Measurements from ENCODE around the gene UVRAG. TPM values are rescaled to one million over a fixed set of nuclear protein-coding genes. Genes with fewer than 3 reads are reported as not detected.

Gene UVRAG
- total RNA-seq, 1 donor from 2014 or later: 8.8 TPM

DNA sequence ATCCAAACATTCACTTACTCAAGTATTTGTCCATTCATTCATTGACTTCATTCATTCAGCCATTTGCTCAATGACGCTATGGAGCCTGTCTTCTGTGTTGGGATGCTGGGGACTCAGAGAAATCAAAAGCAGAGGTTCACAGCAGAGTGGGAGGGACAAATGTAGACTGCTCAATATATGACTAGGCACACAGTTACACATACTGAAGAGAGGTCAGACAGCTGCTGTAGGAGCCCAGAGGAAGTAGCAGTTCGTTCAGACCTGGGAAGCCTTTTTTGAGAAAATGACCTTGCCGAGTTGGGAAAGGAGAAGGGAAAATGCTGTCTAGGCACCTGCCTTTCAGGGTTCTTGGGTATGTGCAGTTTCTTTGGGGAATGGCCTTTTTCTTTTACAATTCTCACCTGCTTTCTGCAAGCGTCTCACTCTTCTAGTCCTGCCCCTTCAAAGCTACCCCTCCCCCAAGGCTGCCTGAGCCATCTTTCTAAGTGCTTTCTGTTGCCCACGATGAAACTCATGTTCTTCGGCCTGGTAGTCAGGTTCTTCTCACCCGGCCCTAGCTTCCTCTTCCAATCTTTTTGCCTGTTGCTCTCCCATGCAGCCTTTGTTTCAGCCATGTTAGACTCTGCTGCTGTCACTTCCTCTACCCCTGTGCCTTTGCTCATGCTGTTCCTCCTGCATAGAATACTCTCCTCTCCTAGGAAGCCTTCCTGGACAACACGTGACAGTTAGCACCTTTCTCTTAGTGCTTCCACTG lies 4.2 kb upstream of the UVRAG start:
- no peak for ATAC-seq

DNA sequence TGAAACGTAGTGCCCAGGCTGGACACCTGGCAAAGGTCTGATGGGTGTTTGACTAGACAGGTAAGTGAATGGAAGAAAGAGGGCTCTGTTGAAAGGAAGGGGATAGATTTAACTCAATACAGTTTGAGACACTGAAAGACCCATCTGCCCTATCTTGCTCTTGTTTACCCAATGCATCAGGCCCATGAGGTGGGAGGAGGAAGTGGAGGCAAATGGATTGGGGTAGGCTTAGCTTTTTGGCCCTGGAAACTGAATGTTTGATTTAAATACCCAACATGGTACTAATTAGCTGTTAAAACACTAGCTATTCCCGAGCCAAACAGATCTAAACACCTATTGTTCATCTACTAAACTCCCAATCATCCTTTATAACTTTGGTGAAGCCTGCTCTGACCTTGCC lies 3.5 kb upstream of the UVRAG start:
- ATAC-seq: no peak

DNA sequence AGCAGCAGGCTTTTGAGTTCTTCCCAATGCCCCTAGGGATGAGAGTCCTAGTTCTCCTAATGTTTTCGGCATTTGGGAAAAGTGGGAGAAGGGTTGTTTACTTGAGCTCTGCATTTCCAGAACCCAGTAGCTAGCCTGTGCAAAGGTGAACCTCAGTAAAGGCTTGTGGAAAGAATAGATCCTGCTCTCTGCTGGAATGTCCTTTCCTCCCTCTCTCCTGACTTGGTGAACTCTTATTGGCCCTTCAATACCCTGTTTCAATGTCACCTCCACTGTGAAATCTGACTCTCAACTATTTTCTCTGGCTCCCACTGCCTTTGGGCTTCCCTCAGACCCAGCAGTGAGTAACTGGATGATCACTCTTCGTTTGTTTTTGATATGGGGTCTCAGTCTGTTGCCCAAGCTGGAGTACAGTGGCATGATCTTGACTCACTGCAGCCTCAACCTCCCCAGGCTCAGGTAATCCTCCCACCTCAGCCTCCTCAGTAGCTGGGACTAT lies 2.4 kb upstream of the UVRAG start:
- ATAC-seq: no peak

DNA sequence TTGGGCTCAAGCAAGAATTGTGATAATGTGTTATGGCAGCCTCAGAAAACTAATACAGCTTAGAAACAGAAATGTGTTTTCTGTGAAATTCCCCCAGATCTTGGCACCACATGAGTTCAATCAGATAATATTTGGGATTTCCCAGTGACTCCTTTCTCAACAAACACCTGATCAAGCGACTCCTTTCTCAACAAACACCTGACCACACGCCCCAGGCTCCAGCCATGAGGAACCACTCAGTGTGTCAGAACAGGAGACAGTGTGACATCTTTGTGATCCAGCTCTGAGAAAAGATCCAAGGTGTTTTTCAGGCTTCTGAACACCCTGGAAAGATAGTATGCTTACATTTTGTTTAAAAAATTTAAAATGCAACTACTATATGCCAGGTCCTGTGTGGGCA lies 1.9 kb upstream of the UVRAG start:
- no peak for ATAC-seq

DNA sequence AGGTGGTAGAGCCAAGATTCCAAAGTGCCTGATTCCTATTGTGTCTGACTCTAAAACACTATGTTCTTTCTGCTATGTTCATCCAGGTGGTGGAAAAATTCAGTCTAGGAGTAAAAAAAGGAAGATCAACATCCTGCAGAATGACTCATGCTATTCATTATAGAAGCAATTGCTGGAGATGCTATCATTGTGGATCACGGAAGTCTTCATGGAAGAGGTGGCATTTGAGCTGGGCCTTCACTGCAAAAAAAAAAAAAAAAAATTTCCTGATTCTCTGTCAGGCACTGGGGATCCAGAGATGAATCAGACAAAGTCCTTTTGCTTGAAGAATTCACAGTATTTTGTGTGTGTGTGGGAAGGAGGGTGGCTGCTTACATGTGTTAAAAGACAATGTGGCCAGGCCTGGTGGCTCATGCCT lies 1.4 kb upstream of the UVRAG start:
- ATAC-seq: no peak

DNA sequence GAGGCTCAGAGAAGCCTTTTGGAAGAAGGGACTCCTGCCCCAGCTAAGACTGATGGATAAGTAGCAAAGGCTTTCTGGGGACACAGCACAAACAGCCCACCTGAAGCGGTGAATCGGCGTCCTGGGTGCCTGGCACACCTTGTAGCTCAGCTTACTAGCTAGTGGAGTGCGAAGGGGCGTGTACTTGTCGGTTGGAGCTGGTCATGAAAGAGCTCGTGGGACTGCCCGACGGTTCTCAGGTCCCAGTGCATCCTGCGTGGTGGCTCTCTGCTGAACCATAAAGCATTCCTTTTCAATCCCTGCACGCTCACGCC lies 690 bp upstream of the UVRAG start:
- peak; percentile 55 for ATAC-seq

DNA sequence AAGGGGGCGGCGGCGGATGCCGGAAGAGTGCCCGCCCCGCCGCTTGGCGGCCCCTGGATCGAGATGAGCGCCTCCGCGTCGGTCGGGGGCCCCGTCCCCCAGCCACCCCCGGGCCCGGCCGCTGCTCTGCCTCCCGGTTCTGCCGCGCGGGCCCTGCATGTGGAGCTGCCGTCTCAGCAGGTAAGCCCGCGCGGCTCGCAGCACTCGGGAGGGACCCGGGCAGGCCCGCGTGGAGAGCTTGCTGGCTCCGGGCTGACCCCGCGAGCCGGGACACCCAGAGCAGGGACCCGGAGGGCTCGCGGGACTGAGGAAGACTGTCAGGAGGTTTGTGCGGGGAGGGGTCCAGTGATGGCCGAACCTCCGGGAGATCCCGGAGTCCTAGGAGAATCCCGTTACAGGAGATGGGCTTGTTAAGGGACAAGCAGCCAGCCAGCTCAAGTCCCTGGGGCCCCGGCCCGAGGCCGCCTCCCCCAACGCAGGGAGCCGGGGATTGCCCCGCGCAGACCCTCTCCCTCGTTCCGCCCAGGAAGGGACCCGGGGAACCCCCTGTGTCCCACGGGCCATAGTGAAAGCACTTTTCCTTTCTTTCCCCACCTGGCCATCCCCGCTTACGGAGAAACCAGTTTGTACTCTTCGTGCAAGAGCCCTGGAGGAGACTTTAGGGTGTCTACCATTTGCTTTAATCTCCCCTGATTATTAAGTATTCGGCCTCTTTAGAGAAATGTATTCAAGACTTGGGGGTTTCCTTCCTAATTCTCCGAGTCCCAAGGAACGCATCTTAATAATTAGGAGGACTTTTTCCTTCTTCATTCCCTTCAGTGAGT lies 547 bp downstream of the UVRAG start:
- ATAC-seq: peak; percentile 31

DNA sequence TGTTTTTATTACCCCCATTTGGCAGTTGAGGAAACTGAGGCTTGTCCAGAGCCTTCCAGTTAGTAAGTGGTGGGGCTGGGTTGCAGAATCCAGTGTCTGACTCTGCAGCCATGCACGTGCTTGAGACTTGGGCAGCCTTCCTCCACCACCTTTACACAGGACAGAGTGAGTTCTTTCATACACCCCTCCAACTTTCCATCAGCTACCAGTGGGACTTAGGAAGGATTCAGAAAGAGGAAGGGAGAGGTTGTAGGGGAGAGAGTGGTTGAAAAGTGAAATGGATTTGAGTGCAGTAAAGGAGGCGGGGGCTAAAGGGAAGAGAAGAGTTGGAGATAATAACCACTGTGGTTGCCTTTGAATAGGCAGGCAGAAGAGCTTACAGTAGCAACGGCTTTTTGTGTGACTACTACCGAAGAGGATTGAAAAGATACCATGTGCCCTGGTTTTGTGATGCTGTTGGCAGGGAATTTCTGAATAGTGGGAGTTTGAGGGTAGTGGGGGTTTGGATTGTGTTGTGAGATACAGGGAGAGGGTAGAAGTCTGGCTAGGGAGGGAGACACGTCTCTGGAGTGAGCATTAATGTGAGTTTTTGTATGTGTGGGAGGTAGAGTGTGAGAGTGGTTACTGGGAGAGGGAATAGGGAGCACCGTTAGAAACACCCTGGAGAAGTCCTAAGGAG lies 1.7 kb downstream of the UVRAG start:
- no peak for ATAC-seq

DNA sequence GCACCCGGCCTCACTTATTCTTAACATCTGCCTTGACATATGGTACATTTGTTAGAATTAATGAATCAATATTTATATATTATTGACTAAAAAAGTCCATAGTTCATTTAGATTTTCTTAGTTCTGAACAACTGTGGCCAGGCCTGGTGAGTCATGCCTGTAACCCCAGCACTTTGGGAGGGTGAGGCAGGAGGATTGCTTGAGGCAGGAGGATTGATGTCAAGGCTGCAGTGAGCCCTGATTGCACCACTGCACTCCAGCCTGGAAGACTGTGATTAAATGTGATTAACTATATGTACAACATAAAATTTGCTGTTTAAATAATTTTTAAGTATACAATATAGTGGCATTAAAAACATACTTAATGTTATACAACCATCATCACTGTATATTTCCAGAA lies 5.6 kb downstream of the UVRAG start:
- peak; percentile 47 for ATAC-seq

DNA sequence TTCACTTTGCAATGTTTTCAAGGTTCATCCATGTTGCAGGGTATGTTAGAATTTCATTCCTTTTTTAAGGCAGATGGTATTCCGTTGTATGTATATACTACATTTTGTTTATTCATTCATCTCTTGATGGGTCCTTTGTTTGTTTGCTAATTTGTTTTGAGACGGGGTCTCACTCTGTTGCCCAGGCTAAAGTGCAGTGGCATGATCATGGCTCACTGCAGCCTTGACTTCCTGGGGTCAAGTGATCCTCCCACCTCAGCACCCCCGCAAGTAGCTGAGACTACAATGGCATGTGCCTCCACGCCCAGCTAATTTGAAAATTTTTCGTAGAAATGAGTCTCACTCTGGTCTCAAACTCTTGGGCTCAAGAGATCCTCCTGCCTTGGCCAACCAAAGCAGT lies 6.2 kb downstream of the UVRAG start:
- no peak for ATAC-seq

DNA sequence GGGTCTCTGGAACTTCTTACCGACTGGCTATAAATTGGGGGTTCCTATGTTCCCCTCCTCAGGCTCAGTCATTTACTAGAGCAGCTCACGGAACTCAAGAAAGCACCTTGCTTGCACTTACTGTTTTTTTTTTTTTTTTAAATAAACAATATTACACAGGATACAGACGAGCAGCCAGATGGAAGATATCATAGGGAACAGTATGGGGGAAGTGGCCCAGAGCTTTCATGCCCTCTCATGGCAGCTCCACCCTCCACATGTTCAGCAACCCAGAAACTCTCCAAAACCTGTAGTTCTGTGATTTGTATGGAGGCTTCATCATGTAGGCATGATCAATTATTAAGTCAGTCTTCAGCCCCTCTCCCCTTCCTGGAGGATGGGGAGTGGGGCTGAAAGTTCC lies 7.5 kb downstream of the UVRAG start:
- no peak for ATAC-seq

DNA sequence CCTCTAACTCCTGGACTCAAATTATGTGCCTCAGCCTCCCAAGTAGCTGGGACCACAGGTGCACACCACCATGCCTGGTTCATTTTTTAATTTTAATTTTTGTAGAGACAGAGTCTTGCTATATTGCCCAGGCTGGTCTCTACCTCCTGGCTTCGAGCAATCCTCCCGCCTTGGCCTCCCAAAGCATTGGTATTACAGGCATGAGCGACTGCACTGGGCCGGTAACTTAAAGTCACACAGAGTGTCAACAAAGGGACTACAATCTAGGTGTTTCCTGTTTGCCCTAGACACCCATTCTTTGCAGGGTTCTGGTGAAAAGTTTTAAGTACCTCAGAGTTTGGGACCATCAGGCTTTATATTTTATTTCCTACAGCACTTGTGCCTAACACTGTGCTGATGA lies 8.4 kb downstream of the UVRAG start:
- no peak for ATAC-seq

DNA sequence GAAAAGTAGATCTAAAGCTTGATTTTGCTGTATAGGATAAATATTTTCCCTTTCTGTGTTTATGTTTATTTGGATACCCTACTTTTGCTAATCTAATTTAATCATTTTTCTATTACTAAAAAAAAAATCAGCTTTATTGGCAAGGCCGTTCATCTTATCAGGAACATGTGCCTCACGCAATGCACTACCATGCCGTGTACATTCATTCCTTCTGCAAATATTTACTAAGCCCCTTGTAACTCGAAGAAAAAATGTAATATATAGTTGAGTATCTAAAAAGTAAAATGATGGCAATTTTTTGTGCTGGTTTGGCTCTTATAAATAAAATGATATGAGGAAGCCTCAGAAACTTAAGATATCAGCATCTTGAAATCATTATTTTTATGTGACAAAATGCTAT lies 8.9 kb downstream of the UVRAG start:
- ATAC-seq: no peak

DNA sequence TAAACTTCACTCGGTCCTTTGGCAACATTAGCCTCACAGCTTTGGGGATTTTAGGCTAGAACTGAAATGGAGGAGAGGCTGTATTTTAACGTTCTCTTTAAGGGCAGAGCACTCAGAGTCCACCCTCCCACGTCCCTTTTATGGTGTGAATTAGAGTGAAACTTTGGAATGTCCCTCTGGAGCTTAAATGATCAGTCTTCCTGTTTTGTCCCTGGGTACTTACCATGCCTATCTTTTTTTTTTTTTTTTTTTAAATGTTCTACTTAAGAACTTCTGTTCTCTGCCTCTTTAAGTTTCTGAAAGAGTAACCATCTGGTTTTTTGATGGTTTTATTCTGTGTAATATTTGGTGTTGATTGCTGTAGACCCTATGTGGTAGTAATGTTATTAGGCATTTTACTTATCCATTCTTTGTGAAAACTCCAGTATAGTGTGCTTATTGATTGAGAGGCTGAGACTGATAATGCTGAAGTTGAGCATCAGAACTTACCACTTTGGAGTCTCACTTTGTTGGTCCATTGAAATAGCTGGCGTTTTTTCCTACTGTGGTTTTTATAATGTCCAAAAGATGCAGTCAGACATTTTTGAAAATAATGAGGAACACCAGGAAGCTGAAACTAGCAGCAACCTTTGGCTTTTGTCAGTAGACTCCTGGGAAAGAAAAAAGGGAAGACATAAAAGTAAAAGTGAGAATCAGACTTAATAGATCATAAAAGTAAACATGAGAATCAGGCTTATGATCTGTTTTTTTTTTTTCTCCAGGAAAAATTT lies 11.6 kb downstream of the UVRAG start:
- peak; percentile 33 for ATAC-seq

DNA sequence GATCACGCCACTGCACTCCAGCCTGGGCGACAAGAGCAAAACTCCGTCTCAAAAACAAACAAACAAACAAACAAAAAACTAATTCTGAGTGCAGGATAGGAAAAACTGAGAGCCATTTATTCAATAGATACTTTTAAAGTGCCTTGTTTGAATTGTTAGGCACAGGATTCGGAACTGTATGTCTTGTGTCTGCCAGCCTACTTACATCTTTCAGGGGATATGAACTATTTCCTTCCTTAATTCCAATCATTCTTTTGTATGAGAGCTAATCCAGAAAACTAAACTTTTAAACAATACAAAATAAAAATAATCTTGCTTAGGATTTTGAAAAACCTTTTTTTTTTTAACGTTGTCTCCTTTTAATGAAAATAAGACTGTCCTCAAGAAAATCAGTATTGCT lies 12.6 kb downstream of the UVRAG start:
- no peak for ATAC-seq

DNA sequence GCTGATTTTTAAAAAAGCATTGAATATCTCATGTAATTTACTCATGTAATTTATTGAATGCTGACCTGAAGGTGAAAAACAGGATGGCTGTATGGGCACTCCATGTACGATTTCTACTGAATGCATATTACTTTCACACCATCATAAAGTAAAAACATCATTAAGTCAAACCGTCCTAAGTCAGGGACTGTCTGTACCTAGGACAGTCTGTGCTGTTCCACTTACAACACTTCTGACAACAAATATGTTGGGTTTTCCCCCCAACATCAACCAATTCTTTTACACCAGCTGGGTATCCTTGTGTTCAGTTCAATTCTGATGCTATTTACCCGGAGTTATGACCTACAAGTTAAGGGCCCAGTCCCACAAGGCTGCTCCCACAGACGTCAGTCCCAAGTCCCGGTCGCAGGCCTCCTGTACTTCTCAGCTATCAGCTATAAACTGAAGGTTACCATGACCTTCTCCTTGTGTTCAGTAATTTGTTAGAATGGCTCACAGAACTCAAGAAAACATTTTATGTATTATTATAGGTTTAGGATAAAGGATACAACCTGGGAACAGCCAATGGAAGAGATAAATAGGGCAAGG lies 17.0 kb downstream of the UVRAG start:
- no peak for ATAC-seq

DNA sequence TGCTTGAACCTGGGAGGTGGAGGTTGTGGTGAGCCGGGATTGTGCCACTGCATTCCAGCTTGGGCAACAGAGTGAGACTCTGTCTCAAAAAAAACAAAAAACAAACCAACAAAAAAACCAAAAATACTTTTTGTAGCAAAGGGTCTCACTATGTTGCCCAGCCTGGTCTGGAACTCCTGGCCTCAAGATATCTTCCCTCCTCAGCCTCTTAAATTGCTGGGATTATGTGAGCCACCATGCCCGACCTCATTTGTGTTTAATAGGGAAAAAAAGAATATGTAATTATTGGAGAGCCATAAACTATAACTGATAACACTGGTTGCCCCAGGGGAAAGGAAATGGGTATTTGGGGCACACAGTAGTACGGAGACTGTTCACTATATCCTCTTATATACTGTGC lies 19.7 kb downstream of the UVRAG start:
- ATAC-seq: no peak

DNA sequence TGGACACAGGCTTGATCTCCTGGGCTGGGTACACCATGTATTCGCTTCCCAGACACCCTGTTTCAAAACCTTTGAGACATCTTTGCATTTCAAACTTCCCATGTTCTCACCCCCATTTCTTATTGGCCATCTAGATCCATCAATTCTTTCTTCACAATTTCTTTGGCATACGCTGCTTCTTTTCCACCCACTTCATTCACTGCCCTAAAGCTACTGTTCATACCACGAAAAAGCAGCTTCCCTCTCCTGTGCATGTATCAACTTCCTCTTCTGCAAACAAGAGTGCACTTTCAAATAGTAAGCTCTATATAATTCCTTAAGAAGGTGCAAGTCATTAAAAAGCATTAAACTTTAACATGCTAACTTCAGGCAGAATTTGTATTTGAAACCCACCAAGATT lies 21.4 kb downstream of the UVRAG start:
- no peak for ATAC-seq

DNA sequence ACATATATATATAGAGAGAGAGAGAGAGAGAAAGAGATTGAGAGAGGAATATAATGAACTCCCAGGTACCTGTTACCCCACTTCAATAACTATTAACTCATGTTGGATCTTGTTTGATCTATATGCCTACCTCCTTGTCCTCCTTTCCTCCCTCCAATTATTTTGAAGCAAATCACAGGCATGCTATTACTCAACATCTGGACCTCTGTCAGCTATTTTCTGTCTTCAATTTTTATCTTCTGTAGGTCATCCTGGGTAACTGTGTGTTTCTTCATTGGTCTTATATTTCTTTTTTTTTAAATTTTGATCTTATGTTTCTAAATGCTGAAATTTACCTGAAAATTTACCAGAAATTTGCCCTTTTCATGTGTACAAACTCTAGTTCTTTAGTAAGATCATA lies 24.8 kb downstream of the UVRAG start:
- no peak for ATAC-seq

DNA sequence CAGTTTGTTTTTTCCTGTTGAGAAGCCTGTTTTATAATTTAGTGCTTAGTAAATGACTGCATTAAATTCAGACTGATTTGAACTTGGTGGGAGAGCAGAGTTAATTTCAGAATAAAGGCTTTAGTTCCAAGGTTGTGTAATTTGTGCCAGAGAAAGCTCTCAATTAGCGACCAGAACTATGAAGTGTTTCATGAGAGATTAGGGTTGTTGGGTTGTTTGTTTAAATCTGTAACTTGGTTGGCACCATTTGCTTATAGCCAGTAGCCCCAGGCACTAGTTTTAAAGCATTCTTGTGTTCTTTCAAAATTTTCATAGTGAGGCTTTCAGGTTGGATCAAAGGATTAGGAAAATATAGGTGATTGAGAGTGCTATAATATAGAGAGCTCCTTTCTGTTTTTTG lies 25.5 kb downstream of the UVRAG start:
- no peak for ATAC-seq

DNA sequence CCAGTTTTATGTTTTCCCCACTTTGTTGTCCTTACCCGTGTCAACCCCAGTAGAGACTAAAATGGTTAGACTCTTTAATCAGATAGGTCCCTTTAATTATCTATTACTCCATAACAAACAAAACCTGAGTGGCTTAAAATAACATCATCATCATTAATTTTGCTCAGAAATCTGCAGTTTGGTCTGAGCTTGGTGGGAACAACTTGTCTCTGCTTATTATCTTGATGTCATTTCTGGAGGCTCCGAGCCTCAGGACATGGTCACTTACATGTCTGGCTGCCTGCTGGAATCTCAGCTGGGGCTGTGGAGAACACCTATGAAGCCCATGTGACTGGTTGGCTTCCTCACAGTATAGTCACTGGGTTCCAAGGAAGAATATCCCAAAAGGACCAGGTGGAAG lies 26.7 kb downstream of the UVRAG start:
- ATAC-seq: no peak

DNA sequence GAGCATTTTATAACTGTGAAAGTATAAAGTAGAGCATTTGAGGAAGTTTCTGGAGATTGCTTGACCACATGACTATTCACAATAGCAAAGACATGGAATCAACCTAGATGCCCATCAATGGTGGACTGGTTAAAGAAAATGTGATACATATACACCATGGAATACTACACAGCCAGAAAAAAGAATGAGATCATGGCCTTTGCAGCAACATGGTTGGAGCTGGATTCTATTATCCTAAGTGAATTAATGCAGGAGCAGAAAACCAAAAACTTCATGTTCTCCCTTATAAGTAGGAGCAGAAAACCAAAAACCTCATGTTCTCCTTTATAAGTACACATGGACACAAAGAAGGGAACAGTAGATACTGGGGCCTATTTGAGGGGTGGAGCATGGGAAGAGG lies 30.3 kb downstream of the UVRAG start:
- no peak for ATAC-seq

DNA sequence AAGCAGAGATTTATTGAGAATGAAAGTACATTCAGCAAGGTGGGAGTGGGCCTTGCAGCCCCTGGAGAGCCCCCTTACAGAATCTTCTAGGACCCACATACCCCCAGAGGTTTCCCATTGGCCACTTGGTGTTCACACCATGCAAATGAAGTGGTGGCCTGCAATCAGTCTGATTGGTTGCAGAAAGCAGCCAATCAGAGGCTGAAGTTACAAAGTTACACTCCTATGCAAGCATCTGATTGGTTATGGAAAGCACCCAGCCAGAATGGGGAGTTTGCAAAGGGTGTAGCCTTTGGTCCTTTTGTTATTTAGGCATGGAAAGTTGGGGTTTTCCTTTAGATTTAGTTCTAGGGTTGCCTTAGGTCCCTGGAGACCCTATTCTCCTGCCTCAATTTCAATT lies 34.9 kb downstream of the UVRAG start:
- ATAC-seq: no peak
